BLaER1 (cell line): Measurements from ENCODE around the gene SMIM29.

Source experiments
- H3K27ac ChIP-seq: shearing (Covaris generic); formaldehyde crosslinking; 2 replicates; pipeline ENCODE4 v1.8.1; 2022
- H3K27me3 ChIP-seq: shearing (Covaris generic); formaldehyde crosslinking; 2 replicates; pipeline ENCODE4 v1.8.1; 2022
- H3K36me3 ChIP-seq: shearing (Covaris generic); formaldehyde crosslinking; 2 replicates; pipeline ENCODE4 v1.8.1; 2022
- H3K4me1 ChIP-seq: shearing (Covaris generic); formaldehyde crosslinking; 2 replicates; pipeline ENCODE4 v1.8.1; 2022
- H3K4me2 ChIP-seq: shearing (Covaris generic); formaldehyde crosslinking; 2 replicates; pipeline ENCODE4 v1.8.1; 2022
- H3K4me3 ChIP-seq: shearing (Covaris generic); formaldehyde crosslinking; 2 replicates; pipeline ENCODE4 v1.8.1; 2022
- H3K9ac ChIP-seq: shearing (Covaris generic); formaldehyde crosslinking; 2 replicates; pipeline ENCODE4 v1.8.1; 2022
- H3K9me3 ChIP-seq: shearing (Covaris generic); formaldehyde crosslinking; 2 replicates; pipeline ENCODE4 v1.8.1; 2022
- H4K20me1 ChIP-seq: shearing (Covaris generic); formaldehyde crosslinking; 2 replicates; pipeline ENCODE4 v1.8.1; 2022
- Cebpa-rat ChIP-seq: shearing (Covaris generic); IDR thresholded peaks from 2 replicates; pipeline ENCODE4 v1.8.1; 2022

SMIM29 gene

DNA sequence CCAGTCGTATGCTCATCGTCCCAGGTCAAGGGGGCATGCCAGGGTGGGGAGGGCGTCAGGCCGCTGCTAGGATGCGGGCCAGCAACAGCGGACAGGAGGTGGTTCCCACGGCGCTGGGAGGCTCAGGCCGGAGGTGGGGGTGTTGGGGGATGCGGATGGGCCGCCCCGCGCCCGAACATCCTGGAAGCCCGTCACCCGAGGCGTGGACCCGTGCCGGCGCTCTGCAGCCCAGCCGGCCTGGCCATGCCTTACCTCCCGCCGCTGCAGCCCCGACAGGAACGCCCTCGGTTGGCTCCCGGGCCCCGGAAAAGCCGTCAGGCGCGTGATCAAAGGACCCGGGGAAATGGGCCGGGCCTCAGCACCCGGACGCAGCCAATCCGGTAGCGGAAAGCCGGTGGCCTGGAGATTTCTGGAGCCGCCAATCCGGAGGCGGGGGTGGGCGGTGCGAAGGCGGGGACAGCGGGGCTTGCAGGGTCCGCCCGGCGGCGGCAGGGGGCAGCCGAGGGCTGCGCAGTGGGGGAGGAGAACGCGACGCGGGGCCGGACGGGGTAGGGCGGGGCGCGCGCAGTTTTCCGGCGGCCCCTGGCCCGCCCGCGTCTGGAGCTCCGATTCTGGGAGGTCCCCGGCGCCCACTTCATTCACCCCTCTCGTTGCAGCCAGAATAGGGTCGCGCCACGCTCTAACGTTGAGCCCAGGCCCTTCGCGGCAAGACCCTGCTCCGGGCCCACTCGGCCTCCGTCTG is at the start of gene SMIM29:
Gene SMIM29, minus strand, starts transcription at position 280 of the 742 bp plus-strand sequence. CDS start 1,215 bp downstream, outside the sequence.
- Histone ChIP-seq H3K9ac (peak within 1 kb of the TSS; percentile 81), H3K4me2 (peak within 1 kb of the TSS; percentile 97), H3K27ac (peak within 1 kb of the TSS; percentile 78), H3K9me3 (no peaks in the 10 kb centered on the region), H3K36me3 (peaks cover 25% of the 10 kb centered on the region), H3K4me1 (peaks cover 38% of the 10 kb centered on the region), H3K27me3 (no peaks in the 10 kb centered on the region), H4K20me1 (peaks cover 45% of the 10 kb centered on the region), H3K4me3 (peak within 1 kb of the TSS; percentile 78)
- no peak for TF ChIP-seq Cebpa-rat

DNA sequence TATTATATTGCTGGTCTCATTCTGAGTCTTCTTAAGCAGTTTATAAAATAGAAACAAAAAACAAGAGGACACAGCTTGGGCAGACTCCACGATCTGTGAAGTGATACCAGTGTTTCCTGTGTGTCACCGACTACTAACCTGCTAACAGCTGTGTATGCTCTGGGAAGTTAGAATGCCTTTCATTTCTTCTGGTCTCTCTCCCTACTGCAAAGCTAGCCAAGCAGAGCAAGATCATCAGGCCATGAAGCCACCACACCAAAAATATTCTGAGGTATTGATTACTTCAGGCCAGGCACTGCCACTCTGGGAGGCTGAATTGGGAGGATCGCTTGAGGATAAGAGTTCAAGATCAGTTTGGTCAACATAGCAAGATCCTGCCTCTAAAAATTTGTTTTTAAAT is 46.9 kb upstream of the SMIM29 start:
- Histone ChIP-seq H3K9me3 (no peaks in the 10 kb centered on the region), H3K27ac (peak overlapping the region; percentile 42), H3K9ac (peak overlapping the region; percentile 25; the same call in 1 of the 2 replicates), H3K4me1 (peaks cover 82% of the 10 kb centered on the region), H3K27me3 (no peaks in the 10 kb centered on the region), H3K4me2 (peak overlapping the region; percentile 82), H3K36me3 (peaks cover 42% of the 10 kb centered on the region), H4K20me1 (peaks cover 10% of the 10 kb centered on the region; the same call in 1 of the 2 replicates), H3K4me3 (peak overlapping the region; percentile 29; the same call in 1 of the 2 replicates)
- TF ChIP-seq Cebpa-rat = no peak

DNA sequence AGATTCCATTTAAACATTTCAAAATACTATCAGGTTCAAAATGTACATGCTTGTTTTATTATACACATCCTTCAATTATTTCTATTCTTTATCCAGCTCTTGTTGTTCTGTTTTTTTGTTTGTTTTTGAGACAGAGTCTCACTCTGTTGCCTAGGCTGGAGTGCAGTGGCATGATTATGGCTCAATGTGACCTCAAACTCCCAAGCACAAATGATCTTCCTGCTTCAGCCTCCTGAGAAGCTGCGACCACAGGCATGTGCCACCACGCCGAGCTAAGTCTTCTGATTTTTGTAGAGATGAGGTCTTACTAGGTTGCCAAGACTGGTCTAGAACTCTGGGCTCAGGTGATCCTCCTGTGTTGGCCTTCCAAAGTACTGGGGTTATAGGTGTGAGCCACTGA is 44.1 kb upstream of the SMIM29 start:
- no peaks in the 10 kb centered on the region for H3K9me3 ChIP-seq
- H3K4me2 ChIP-seq = no peak overlapping the region
- TF ChIP-seq Cebpa-rat = no peak
- no peaks in the 10 kb centered on the region for H3K27me3 ChIP-seq
- H4K20me1 ChIP-seq = peaks cover 10% of the 10 kb centered on the region; the same call in 1 of the 2 replicates
- peaks cover 82% of the 10 kb centered on the region for H3K4me1 ChIP-seq
- peak overlapping the region; percentile 3; the same call in 1 of the 2 replicates for H3K27ac ChIP-seq
- no peak overlapping the region for H3K4me3 ChIP-seq
- peaks cover 47% of the 10 kb centered on the region for H3K36me3 ChIP-seq
- H3K9ac ChIP-seq = no peak overlapping the region

DNA sequence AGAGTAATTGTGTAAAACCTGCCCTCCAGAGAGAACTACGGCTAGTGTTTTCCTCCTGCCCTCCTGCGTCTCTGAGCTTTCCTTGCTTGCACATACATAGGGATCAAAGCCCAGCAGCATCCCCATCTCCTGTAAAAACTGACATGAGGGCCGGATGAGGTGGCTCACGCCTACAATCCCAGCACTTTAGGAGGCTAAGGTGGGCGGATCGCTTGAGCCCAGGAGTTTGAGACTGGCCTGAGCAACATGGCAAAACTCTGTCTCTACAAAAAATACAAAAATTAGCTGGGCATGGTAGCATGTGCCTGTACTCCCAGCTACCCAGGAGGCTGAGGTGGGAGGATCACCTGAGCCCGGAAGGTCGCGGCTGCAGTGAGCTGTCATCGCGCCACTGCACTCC is 40.3 kb upstream of the SMIM29 start:
- TF ChIP-seq Cebpa-rat = no peak
- Histone ChIP-seq H3K27ac (peak overlapping the region; percentile 74), H3K4me3 (0 out of 2 replicates have a peak overlapping the region, but pooled peaks have one; percentile 29), H3K9ac (peak overlapping the region; percentile 28), H4K20me1 (no peaks in the 10 kb centered on the region), H3K36me3 (peaks cover 51% of the 10 kb centered on the region), H3K9me3 (no peaks in the 10 kb centered on the region), H3K4me2 (peak overlapping the region; percentile 83), H3K4me1 (peaks cover 78% of the 10 kb centered on the region), H3K27me3 (no peaks in the 10 kb centered on the region)

DNA sequence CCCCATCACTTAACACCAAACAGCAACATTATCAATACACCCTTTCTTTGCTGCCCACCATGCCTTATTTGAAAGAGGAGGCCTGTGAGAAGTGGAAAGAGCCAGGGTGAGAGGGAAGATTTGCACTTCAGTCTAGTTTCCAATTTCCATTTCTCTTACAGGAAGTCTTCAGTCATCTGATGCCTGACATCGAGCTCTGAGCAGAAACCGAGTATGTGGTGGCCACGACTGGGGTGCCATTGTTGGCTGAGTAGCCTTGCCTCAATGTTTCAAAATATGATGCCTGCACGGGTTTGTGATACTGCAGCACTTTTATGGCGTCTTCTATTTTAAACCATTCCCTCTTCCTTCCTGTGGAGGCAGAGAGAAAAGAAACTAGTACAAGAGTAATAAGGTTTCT is 39.8 kb upstream of the SMIM29 start:
- H3K4me3 ChIP-seq = peak overlapping the region; percentile 29; the same call in 1 of the 2 replicates
- no peaks in the 10 kb centered on the region for H4K20me1 ChIP-seq
- H3K9me3 ChIP-seq = no peaks in the 10 kb centered on the region
- H3K4me1 ChIP-seq = peaks cover 83% of the 10 kb centered on the region
- peak overlapping the region; percentile 83 for H3K4me2 ChIP-seq
- no peak for TF ChIP-seq Cebpa-rat
- H3K9ac ChIP-seq = peak overlapping the region; percentile 28
- H3K27ac ChIP-seq = peak overlapping the region; percentile 74
- H3K36me3 ChIP-seq = peaks cover 50% of the 10 kb centered on the region
- H3K27me3 ChIP-seq = no peaks in the 10 kb centered on the region

DNA sequence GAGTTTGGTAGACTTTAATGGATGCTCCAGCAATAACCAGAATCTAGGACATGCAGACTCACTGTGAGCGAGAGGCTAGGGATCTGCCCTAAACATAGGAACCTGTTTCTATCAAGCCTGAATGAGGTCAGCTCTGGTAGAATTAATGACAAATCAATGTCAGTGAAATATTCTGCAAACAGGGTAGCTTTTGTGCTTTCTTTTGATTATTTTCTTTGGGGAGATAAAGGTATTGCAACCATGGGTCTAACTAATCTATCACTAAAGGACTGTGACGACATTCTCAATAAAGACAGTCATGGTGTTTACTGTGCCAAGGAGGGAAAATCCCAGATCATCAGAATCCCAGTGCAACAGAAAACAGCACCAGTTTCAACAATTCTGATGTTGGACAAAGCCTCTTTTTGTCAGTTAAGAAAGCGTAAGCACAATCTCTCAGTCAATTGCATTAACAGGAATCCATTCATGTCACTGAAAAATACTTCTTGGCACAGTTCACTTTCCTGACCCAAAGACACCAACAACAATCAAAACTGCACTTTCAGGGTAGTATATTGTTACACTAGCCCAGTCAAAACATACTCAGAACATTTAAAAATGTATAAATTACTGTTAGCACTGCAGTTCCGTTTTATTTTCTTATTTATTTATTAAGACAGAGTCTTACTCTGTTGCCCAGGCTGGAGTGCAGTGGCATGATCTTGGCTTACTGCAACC is 36.8 kb upstream of the SMIM29 start:
- Histone ChIP-seq H3K27ac (peak overlapping the region; percentile 76), H3K4me1 (peaks cover 78% of the 10 kb centered on the region), H3K9ac (peak overlapping the region; percentile 47; the same call in 1 of the 2 replicates), H4K20me1 (no peaks in the 10 kb centered on the region), H3K4me2 (peak overlapping the region; percentile 76), H3K27me3 (no peaks in the 10 kb centered on the region), H3K4me3 (no peak overlapping the region), H3K9me3 (no peaks in the 10 kb centered on the region), H3K36me3 (peaks cover 40% of the 10 kb centered on the region)
- TF ChIP-seq Cebpa-rat = no peak

DNA sequence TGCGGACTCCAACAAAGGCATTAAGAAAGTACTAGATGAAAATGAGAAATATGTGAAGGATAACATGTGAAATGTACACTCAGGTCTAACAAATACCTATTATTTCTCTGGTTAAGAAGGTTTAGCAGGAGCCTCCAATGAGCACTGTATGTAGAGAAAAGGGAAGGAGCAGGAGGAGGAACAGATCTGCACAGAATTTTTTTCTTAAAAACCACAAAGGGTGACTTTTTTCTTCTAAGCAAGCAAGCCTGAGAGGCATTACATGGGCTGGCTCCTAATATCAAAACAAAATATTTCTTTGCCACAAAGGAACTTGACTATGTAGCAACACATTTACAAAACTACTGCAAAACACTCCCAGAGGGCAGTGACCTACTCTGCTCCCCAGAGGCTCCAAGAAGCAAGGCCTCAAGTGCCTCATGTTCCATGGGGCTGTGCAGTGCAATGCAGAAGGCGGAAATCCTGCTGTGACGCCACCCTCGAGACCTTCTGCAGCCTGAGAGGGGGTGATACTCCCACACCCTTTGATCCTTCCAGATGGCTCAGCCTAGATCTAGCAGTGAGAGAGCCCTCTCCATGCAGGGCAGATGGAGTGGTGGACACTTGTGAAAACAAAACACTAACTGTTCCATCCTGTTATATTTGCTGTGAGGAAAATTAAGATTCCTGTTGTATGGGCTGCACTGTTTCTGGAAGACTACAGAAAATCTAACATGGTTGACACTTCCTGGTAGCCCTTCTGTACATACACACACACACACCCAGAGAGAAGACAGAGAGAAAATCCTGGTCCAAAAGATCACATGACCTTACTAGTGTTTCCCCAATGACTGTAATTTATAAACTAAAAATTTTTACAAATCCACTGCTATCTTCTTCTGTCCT is 36.0 kb upstream of the SMIM29 start:
- Histone ChIP-seq H3K9ac (peak overlapping the region; percentile 47; the same call in 1 of the 2 replicates), H3K36me3 (peaks cover 45% of the 10 kb centered on the region), H3K9me3 (no peaks in the 10 kb centered on the region)

DNA sequence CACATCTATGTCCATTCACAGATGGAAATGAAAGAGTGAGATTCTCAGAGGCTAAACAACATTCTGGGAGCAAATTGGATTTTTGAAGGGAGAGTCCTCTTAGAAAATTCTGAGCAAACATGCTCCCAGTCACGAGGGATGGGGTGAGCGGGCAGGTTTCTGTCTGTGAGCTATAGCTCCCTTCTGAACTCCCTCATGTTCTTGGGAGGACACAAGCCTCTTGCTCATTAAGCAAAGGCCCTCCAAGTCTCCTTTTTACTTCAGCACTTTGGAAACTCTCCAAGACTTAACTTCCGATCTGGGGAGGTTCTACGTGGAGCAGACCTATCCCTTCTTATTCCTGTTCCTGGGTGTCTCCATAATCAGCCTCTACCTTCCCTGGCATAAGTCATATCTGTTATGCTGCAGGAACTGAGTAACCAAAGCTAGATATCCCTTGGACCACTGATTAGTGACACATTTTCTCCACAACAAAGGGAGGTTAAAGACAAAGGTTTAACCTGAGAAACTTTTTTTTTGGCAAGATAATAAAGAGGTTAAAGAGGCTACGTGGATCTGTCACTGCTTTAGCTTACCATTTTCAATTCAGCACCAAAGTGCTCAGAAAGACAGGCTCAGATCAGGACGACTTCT is 33.0 kb upstream of the SMIM29 start:
- no peak overlapping the region for H3K4me2 ChIP-seq
- TF ChIP-seq Cebpa-rat = no peak
- H3K9ac ChIP-seq = no peak overlapping the region
- H4K20me1 ChIP-seq = no peaks in the 10 kb centered on the region
- H3K36me3 ChIP-seq = peaks cover 55% of the 10 kb centered on the region
- H3K27ac ChIP-seq = no peak overlapping the region
- H3K27me3 ChIP-seq = no peaks in the 10 kb centered on the region
- H3K9me3 ChIP-seq = no peaks in the 10 kb centered on the region
- H3K4me1 ChIP-seq = peaks cover 44% of the 10 kb centered on the region
- no peak overlapping the region for H3K4me3 ChIP-seq

More for the DNA sequence above, 36.0 kb upstream of the SMIM29 start:
- peak overlapping the region; percentile 76 for H3K27ac ChIP-seq
- peak overlapping the region; percentile 76 for H3K4me2 ChIP-seq
- H3K4me1 ChIP-seq = peaks cover 70% of the 10 kb centered on the region
- no peak overlapping the region for H3K4me3 ChIP-seq
- peak; percentile 95 for TF ChIP-seq Cebpa-rat
- no peaks in the 10 kb centered on the region for H3K27me3 ChIP-seq
- no peaks in the 10 kb centered on the region for H4K20me1 ChIP-seq

DNA sequence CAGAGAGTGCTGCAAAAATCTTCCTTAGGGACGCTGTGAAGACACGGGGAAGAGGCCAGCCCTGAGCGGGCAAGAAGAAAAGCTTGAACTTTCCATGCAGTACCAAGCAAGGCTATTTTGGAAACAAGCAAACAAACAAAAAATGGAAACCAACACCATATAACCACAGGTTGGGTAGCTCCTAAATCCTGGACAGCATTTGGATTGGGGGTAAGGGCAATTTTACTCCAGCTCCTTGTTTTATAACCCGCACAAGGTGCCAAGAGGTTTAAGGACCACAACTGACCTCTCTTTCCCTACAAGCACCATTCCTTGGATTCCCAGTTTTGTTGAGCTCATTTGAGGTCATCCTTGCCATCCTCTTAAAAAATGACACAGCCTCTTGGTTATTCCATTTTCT is 31.4 kb upstream of the SMIM29 start:
- Histone ChIP-seq H3K36me3 (peaks cover 54% of the 10 kb centered on the region), H4K20me1 (no peaks in the 10 kb centered on the region), H3K4me1 (peaks cover 35% of the 10 kb centered on the region), H3K4me3 (no peak overlapping the region), H3K9ac (no peak overlapping the region), H3K4me2 (no peak overlapping the region), H3K27me3 (no peaks in the 10 kb centered on the region), H3K9me3 (no peaks in the 10 kb centered on the region), H3K27ac (no peak overlapping the region)
- no peak for TF ChIP-seq Cebpa-rat
